GM18511 (cell line): ENCODE data around the gene SH3D19.
"Not testable (repeated sequence)": the region's sequence is repeated elsewhere in the genome, so short reads cannot be mapped to it uniquely, and the experiment has no call there.

ENCODE experiments used
- ATAC-seq: cut with Tn5 transposase; IDR thresholded peaks from one replicate; pipeline ENCODE4 v1.9.1; 2021; ENCODE audit warnings: mild to moderate bottlenecking, moderate library complexity; ENCODE audit not compliant: unreplicated experiment

Gene SH3D19

GRCh38 chr4:151104621-151105020, 220.8 kb downstream of the SH3D19 start:
- no peak for ATAC-seq

DNA sequence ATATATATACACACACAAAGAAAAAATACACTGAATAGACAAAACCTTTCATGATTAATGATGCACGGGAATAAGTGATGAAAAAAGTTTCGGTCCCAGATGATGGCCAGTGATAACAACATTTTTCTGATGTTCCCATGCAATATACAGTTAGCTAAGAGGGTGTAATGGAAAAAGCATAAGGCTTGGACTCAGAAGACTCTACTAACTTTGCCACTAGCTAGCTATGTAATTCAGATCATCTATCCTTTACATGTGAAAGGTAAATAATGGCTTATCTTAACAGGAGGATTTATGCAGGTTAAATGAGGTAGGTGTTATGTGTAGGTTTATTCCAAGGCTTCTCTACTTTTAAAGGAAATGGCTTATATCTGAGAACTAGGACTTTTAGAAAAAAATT, 221.6 kb downstream of the SH3D19 start:
- ATAC-seq: no peak

DNA sequence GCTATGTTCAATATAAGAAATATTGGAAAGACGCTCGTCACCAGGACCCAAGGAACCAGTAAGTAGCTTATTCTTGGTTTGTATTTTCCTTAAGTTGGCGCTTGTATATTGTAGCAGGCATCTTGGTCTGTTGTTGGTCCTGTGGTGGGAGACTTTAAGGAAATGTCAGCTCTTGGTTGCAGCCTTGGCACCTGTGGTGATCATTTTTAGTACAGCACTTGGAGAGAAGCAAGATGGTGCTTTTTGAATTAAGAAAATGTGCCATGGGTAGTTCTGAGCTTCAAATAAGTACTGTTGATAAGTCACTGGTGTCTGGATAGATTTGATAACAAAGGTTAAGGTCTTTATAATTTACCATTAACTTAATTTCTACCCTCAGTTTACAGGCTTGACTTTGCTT, 224.9 kb downstream of the SH3D19 start:
- ATAC-seq: no peak

- ATAC-seq: peak; percentile 1
These were observed 225.4 kb downstream of the SH3D19 start for GRCh38 chr4:151099976-151100417.

DNA sequence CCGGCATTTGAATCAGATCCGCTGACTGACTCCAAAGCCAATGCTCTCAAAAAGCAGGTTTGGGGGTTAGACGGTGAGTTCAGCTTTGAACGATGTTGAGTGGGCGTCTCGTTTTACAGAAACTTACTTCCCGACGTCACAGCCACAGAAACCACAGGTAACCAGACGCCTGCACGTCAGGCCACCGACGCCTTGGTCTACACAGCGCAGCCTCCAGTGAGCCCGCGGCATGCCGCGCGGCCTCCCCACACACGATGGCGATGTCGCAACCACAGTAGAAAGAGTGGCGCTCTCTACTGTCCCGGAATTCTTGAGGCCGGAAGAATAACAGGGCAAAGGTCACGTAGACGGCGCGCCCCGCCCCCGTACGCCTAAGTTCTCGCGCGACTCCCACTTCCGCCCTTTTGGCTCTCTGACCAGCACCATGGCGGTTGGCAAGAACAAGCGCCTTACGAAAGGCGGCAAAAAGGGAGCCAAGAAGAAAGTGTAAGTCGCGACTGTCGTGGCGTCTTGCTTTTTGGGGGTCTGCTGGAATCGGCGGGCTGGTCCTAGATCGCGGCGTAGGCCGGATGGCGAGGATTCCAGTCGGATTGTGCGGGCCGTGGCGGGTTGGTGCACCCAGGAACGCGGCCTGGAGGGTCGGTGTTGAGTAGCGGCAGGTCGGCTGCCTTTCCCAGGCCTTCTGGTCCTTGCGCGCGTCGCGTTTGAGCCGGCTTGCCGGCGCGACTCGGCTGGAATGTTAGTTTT, 226.0 kb downstream of the SH3D19 start, which contains the start of gene RPS3A:
TSS of gene RPS3A (plus strand) at position 400 of the 747 bp plus-strand sequence. CDS start at position 425, 25 bp downstream.
- ATAC-seq: peak; percentile 94

DNA sequence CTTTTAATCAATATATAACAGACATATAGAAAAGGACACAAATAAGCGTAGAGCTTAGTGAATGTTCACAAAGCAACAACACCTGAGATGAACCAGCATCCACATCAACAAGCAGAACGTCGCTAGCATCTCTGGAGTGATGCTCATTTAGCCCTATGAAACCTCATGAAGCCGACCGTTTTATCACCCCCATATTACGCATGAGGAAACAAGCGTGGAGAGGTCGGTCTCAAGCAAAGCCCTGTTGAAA, 226.5 kb downstream of the SH3D19 start:
- no peak for ATAC-seq

- ATAC-seq: no peak
These were observed 227.6 kb downstream of the SH3D19 start for GRCh38 chr4:151097759-151098158.

- no peak for ATAC-seq
These were observed 230.3 kb downstream of the SH3D19 start for GRCh38 chr4:151095142-151095541.

GRCh38 chr4:151094290-151094751, 231.1 kb downstream of the SH3D19 start:
- ATAC-seq: no peak

- ATAC-seq: no peak
These were observed 232.2 kb downstream of the SH3D19 start for GRCh38 chr4:151093203-151093602.

DNA sequence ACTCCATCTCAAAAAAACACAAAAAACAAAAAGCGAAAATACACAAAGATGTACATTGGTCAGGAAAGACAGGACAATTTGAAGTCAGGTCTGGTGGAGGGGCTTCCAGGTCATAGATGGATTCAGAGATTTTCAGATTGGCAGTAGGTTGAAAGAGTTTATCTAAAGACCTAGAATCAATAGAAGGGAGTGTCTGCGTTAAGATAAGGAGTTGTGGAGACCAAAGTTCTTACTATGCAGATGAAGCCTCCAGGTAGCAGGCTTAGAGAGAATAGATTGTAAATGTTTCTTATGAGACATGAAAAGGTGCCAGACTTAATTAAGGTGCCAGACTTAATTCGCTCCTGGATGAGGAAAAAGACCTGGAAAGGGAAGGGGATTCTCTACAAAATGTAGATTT, 232.9 kb downstream of the SH3D19 start:
- no peak for ATAC-seq

- no peak for ATAC-seq
These were observed 234.4 kb downstream of the SH3D19 start for GRCh38 chr4:151091047-151091446.

GRCh38 chr4:151087467-151087866, 237.9 kb downstream of the SH3D19 start:
- no peak for ATAC-seq

GRCh38 chr4:151077978-151078377, 247.4 kb downstream of the SH3D19 start:
- not testable (repeated sequence) for ATAC-seq

DNA sequence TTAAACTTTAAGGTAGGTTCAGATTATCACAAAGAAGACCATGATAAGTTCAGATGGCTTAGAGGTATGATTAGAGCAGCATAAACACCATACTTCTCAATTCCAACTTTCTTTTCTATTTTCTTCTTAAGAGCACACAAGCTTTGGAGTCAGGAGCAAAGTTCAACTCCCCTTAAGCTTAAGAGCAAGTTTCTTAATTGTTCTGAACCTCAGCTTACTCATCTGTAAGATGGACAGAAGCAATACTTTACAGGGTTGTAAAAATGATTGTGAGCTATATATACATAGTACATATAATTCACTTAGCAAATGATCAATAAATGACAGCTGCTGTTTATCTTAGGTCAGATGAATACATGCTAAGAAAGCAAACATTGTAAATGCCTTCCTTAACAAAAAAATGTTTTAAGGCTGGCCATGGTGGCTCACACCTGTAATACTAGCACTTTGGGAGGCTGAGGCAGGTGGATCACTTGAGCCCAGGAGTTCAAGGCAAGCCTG, 250.9 kb downstream of the SH3D19 start:
- ATAC-seq: no peak
